GM04504 (cell line): ENCODE results near the gene PSMB2.
A peak's percentile ranks its signal among the peaks of the same experiment; 100 is the strongest.

Source experiments
- DNase-seq: peaks from one replicate; pipeline ENCODE4 v3.0.0-alpha.2; 2012; ENCODE audit warnings: low read depth

PSMB2 gene

GRCh38 chr1:35642471-35642955 lies 1.2 kb upstream of the PSMB2 start:
- DNase-seq = no peak

- no peak for DNase-seq
Observed at GRCh38 chr1:35640380-35641232, 720 bp downstream of the PSMB2 start.

- peak; percentile 14 for DNase-seq
Observed at GRCh38 chr1:35637401-35637809, 3.9 kb downstream of the PSMB2 start.

GRCh38 chr1:35633547-35633946 lies 7.8 kb downstream of the PSMB2 start:
- no peak for DNase-seq

- no peak for DNase-seq
Observed at GRCh38 chr1:35631396-35631795, 9.9 kb downstream of the PSMB2 start.

- no peak for DNase-seq
Observed at GRCh38 chr1:35629051-35629450, 12.3 kb downstream of the PSMB2 start.

GRCh38 chr1:35623832-35624231 lies 17.5 kb downstream of the PSMB2 start:
- no peak for DNase-seq

- DNase-seq = no peak
Observed at GRCh38 chr1:35622510-35623178, 18.7 kb downstream of the PSMB2 start.

GRCh38 chr1:35619237-35620121 lies 21.8 kb downstream of the PSMB2 start:
- DNase-seq = no peak

GRCh38 chr1:35615440-35615839 lies 25.9 kb downstream of the PSMB2 start:
- DNase-seq = no peak

GRCh38 chr1:35611655-35612054 lies 29.7 kb downstream of the PSMB2 start:
- no peak for DNase-seq

- peak; percentile 20 for DNase-seq
Observed at GRCh38 chr1:35605867-35606182, 35.5 kb downstream of the PSMB2 start.

GRCh38 chr1:35605071-35605866 lies 36.1 kb downstream of the PSMB2 start:
- DNase-seq = no peak

GRCh38 chr1:35603941-35604340 lies 37.4 kb downstream of the PSMB2 start:
- DNase-seq = no peak

- no peak for DNase-seq
Observed at GRCh38 chr1:35603468-35603867, 37.9 kb downstream of the PSMB2 start.

GRCh38 chr1:35600593-35600992 lies 40.7 kb downstream of the PSMB2 start:
- DNase-seq = no peak

- no peak for DNase-seq
Observed at GRCh38 chr1:35599411-35599810, 41.9 kb downstream of the PSMB2 start.

- DNase-seq = no peak
Observed at GRCh38 chr1:35598895-35599294, 42.4 kb downstream of the PSMB2 start.

- DNase-seq = no peak
Observed at GRCh38 chr1:35597870-35598269, 43.5 kb downstream of the PSMB2 start.

GRCh38 chr1:35595684-35596083 lies 45.6 kb downstream of the PSMB2 start:
- DNase-seq = no peak

GRCh38 chr1:35594005-35594760 lies 47.1 kb downstream of the PSMB2 start:
- no peak for DNase-seq
